ENCODE results near the gene PIR. TPM values are rescaled to one million over a fixed set of nuclear protein-coding genes. Genes with fewer than 3 reads are reported as not detected.

PIR gene
- total RNA-seq, 1 experiment from 2014 or later: 29.7 TPM

- no peaks in the 10 kb centered on the region for H3K27me3 ChIP-seq (ENCODE audit: insufficient read depth, low read length)
- no peak overlapping the region for H4K5ac ChIP-seq (ENCODE audit: insufficient read length, low read depth, low read length)
- H3K23ac ChIP-seq (ENCODE audit: insufficient read length, low read depth, low read length): no peak overlapping the region
- Mint-ChIP-seq H3K27ac (no peak overlapping the region), H3K4me3 (no peak overlapping the region), H3K4me1 (peaks cover 8 to 10% of the 10 kb centered on the region in 2 experiments), H3K36me3 (ENCODE audit: insufficient read depth in 1 of 3, low read depth in 3 of 3) (no peaks in the 10 kb centered on the region), H3K9me3 (no peaks in the 10 kb centered on the region), H3K27me3 (ENCODE audit: low read depth) (no peaks in the 10 kb centered on the region)
- H3T11ph ChIP-seq (ENCODE audit: low read length): no peak overlapping the region
- no peak overlapping the region for H2BK12ac ChIP-seq (ENCODE audit: insufficient read length, low read depth, low read length)
- WGBS (ENCODE audit: extremely low coverage, insufficient read length, low lambda C conversion rate): no CpG with 5 or more reads among the region's 1 CpG
- no peak overlapping the region for H3K18ac ChIP-seq (ENCODE audit: insufficient read length, low read depth, low read length)
- no peak overlapping the region for H2BK120ac ChIP-seq (ENCODE audit: low read depth, low read length, poor library complexity, severe bottlenecking)
- no peak for TF ChIP-seq CTCF (conservative IDR thresholded peaks at IDR 0.05)
- DNase-seq: peak; percentile 32
- H3K4me2 ChIP-seq (ENCODE audit: insufficient read depth, insufficient read length, low read length): no peak overlapping the region
- H3K9me3 ChIP-seq (ENCODE audit: control insufficient read depth, low read depth, low read length): no peaks in the 10 kb centered on the region
- H3K9ac ChIP-seq (ENCODE audit: extremely low read depth, insufficient read length, low read length): no peak overlapping the region
- no peak overlapping the region for H2BK5ac ChIP-seq (ENCODE audit: insufficient read length, low read length)
- H3K23me2 ChIP-seq (ENCODE audit: insufficient read length, low read depth, low read length, poor library complexity, severe bottlenecking): no peaks in the 10 kb centered on the region
- H2AK5ac ChIP-seq (ENCODE audit: insufficient read length, low read length): no peak overlapping the region
- no peak overlapping the region for H2BK15ac ChIP-seq (ENCODE audit: low read depth, low read length)
- no peaks in the 10 kb centered on the region for H4K20me1 ChIP-seq (ENCODE audit: control insufficient read depth, insufficient read depth, insufficient read length)
- H2BK20ac ChIP-seq (ENCODE audit: low read depth, low read length, poor library complexity, severe bottlenecking): no peak overlapping the region
- H3K4ac ChIP-seq (ENCODE audit: low read depth, low read length): no peak overlapping the region
- H2AFZ ChIP-seq (ENCODE audit: low read length): no peak overlapping the region
- H3K79me1 ChIP-seq (ENCODE audit: insufficient read depth, low read depth, low read length, poor library complexity, severe bottlenecking): no peaks in the 10 kb centered on the region
- H3K14ac ChIP-seq (ENCODE audit: insufficient read depth, low read length): no peak overlapping the region
- H3K79me2 ChIP-seq (ENCODE audit: insufficient read depth, low read length): no peaks in the 10 kb centered on the region
- no peak overlapping the region for H3K27ac ChIP-seq (ENCODE audit: insufficient read length, low read depth, low read length)
- H4K91ac ChIP-seq (ENCODE audit: insufficient read length, low read depth, low read length): no peak overlapping the region
- H3K4me1 ChIP-seq (ENCODE audit: insufficient read depth, low read length): no peaks in the 10 kb centered on the region
- no peak overlapping the region for H4K8ac ChIP-seq (replicated peaks; ENCODE audit: insufficient read length, low read depth, low read length)
- H3K56ac ChIP-seq (ENCODE audit: insufficient read length, low read depth, low read length): no peak overlapping the region
Measured at GRCh38 chrX:15511563-15511962, 18.4 kb upstream of the PIR start.

Data from H9 (cell line).